Left ventricle myocardium superior (tissue), 1 donor: ENCODE data around the gene PEAK1. TPM values are rescaled to one million over a fixed set of nuclear protein-coding genes. Genes with fewer than 3 reads are reported as not detected.
A peak's percentile ranks its signal among the peaks of the same experiment; 100 is the strongest.

Source experiments
- ATAC-seq: fragments of 200-7000 bp; cut with Tn5 transposase; one replicate; pipeline ENCODE4 v1.9.1; 2020; ENCODE audit warnings: mild to moderate bottlenecking, moderate library complexity
- DNase-seq: peaks from one replicate; pipeline ENCODE4 v3.0.0-alpha.2; 2020
- intact Hi-C: fragments of 100-400 bp; cut with micrococcal nuclease; formaldehyde crosslinking; loops from one replicate; pipeline ENCODE4 v1.11.0; 2022
- long read RNA-seq: library from polyadenylated mRNA; unstranded; transcript quantifications from one replicate; pipeline ENCODE4 v2.0.0, GENCODE V29; 2021
- total RNA-seq: library from RNA; stranded (reverse); fragmentation: NEBNext Ultra II Directional; extraction: Animal tissue kit (Norgen Biotek cat#: 25700); gene quantifications from one replicate; pipeline ENCODE4 v1.2.1, GENCODE V29; 2021
- donor health status: DM: no; HTN: yes; CAD: no; lungs with severe emphysema.

Gene PEAK1, protein sequence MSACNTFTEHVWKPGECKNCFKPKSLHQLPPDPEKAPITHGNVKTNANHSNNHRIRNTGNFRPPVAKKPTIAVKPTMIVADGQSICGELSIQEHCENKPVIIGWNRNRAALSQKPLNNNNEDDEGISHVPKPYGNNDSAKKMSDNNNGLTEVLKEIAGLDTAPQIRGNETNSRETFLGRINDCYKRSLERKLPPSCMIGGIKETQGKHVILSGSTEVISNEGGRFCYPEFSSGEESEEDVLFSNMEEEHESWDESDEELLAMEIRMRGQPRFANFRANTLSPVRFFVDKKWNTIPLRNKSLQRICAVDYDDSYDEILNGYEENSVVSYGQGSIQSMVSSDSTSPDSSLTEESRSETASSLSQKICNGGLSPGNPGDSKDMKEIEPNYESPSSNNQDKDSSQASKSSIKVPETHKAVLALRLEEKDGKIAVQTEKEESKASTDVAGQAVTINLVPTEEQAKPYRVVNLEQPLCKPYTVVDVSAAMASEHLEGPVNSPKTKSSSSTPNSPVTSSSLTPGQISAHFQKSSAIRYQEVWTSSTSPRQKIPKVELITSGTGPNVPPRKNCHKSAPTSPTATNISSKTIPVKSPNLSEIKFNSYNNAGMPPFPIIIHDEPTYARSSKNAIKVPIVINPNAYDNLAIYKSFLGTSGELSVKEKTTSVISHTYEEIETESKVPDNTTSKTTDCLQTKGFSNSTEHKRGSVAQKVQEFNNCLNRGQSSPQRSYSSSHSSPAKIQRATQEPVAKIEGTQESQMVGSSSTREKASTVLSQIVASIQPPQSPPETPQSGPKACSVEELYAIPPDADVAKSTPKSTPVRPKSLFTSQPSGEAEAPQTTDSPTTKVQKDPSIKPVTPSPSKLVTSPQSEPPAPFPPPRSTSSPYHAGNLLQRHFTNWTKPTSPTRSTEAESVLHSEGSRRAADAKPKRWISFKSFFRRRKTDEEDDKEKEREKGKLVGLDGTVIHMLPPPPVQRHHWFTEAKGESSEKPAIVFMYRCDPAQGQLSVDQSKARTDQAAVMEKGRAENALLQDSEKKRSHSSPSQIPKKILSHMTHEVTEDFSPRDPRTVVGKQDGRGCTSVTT (N-terminal part only)
- 67.4 TPM for total RNA-seq
- long read RNA-seq, partial matches to known transcripts, result 0 of 10 reads
- long read RNA-seq, other reads (novel, unspliced or antisense), result 10 of 10 reads

GRCh38 chr15:77419836-77420609 is at the start of gene PEAK1:
PEAK1 (minus strand) TSS chr15:77420104; CDS start chr15:77181926, 238,178 bp downstream.
- peak; percentile 100 for DNase-seq
- peak; percentile 96 for ATAC-seq
- intact Hi-C loops, result loop anchor here (10.0 kb wide), 1 partner anchor 295 kb away; no protein-coding TSS in a partner anchor

GRCh38 chr15:77468896-77469295 is 49.0 kb upstream of the PEAK1 start:
- DNase-seq, result no peak
- intact Hi-C loops, result no loop called here
- ATAC-seq, result no peak

DNA sequence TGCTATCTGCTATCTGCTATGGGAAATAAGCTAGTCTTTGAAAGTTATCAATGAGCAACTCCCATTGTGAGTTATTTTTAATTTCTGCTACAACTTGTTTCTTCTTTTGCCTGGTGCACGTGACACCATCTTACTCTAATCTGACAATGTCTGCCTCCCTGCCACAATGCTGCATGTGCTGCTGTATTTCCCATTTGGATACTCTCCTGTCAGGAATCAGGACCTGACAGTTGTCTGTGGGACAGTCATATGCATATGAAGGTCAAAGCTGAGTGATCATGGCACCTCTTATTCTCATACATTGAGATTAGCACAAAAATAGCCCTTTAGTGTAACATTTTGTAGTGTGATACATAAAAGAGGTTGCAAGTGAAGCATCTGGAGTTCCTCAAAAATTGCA is 46.6 kb upstream of the PEAK1 start:
- no peak for DNase-seq
- ATAC-seq, result peak; percentile 84
- intact Hi-C loops, result no loop called here

DNA sequence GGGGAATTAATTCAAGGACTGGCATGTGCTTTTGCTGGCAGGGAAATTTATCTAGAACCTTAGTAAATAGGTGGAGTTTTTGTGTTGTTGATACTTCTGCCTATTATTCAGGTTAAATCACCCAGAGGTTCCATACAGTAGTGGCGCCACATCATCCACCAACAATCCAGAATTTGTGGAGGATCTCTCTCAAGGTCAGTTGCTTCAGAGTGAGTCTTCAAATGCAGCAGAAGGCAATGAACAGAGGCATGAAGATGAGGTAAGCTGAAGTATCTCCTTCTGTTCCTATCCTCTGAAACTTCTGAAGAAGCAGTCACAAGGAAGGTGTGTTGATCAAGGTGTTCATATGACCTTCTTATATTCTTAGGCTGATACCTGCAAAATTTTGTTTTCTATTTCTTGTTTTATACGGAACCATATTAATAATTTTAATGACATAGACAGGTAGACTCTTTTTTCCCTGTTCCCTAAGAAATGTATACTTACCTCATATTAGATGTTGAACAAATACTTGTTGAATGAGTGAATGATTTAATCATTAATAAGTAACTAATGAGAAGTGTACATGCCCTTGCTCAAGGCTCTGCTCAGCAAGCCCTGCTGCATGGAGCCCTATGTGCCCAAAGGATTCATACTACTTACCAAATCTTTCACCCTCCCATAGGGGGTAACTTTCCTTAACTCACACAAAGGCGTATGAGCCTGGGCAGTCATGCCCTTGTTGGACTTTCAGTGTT is 44.4 kb upstream of the PEAK1 start:
- ATAC-seq, result no peak
- intact Hi-C loops, result no loop called here

DNA sequence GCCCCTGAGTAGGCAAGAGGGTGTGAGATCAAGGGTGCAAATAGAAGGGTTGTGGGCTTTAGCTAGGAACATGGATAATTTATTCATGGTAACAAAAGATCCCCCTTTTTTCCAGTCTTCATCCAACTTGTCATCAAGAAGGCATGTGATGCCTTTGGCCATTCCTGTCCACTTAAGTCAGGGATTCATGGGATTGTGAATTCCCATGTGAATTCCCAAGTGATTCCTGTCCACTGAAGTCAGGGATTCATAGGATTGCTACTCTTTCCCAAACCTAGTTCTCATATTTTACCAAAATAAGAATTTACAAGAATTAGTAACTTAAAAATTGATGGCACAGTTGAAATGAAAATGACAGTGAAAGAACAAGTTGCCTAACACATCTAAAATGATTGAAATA is 41.6 kb upstream of the PEAK1 start:
- ATAC-seq (no peak), DNase-seq (no peak)
- intact Hi-C loops, result no loop called here

More for the DNA sequence above, 44.4 kb upstream of the PEAK1 start:
- DNase-seq, result no peak

DNA sequence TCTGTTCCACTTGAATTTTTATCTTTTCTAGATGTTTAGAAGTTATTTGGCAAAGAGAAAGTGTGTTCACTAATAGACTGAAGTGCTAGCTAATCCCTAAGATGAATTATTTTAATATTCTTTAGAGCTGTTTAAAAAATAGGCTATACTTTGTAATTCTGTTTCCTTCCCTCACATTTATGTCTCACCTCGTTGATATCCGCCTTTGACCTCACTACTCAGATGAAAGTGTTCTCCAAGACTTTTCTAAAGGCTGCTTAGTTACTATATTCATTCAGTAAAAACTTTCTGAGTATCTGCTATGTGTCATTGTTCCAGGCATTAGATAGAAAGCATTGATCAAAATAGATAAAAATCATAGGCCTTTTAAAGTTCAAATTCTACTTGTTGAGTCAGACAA is 39.1 kb upstream of the PEAK1 start:
- DNase-seq (no peak), ATAC-seq (no peak)
- intact Hi-C loops, result no loop called here

- ATAC-seq (no peak), DNase-seq (no peak)
- intact Hi-C loops, result no loop called here
Observed at GRCh38 chr15:77457905-77458265, 38.0 kb upstream of the PEAK1 start.

DNA sequence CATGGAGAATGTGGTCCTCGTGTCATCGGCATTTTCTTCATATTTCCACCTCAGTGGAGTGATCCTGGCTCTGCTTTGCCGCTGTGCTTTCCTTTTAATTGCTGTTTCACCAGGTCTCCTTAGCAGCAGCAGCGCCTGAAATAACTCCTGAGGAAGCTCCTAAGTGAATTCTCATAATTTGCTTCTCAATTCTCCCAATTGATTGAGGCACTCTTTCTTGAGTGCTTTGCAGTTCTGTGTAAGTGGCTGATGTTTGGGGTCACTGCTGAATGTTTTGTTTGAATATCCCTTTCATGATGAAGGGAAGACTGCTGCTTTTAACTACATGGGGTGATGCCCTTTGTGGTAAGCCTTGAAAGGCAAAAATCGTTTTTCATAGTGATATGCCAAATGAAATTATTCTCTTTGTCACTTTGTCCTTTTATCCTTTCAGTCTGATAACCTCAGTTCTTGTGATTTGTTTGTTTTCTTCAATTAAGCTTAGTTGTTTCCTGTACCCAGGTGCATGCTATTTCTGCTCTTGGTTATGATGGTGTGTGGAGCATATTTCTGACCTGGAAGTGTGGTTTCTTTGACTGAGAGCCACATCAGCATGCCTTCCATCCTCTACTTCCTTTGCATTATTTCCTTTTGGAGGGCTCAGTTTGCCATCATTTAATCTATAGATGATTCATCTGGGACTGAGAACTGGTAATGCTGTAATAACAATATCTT is 37.4 kb upstream of the PEAK1 start:
- intact Hi-C loops, result no loop called here
- DNase-seq (no peak), ATAC-seq (no peak)

- ATAC-seq (no peak), DNase-seq (no peak)
- intact Hi-C loops, result no loop called here
Observed at GRCh38 chr15:77456746-77457145, 36.8 kb upstream of the PEAK1 start.

DNA sequence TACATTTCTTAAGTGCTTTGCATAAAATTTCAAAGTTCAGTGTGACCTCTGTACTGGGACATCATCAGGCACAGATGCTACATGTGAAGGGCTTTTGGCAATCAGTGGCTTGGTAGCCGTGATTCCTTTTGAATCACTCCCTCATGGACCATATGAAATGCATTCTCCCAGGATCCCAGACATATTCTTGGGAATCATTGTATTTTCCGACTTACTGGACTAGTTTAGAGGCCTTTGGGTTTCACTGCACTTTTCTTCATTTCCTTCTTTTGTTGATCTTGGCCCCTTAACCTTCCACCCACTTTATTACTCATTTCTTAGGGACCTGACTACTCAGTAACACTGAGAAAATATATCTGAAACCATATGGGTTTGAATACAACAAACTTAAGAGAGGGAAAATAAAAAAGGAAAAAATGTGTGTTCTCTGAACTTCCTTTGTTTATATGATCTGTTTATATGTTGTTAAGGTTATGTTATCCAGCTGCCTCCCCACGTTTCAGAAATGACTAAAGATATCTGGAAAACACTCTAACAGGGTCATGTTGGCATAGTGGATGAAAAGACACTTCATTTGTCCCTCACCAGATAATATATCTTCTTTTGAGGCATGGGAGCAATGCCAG is 35.9 kb upstream of the PEAK1 start:
- intact Hi-C loops, result no loop called here
- ATAC-seq (peak; percentile 79), DNase-seq (no peak)

GRCh38 chr15:77454951-77455350 is 35.0 kb upstream of the PEAK1 start:
- DNase-seq (no peak), ATAC-seq (no peak)
- intact Hi-C loops, result no loop called here

DNA sequence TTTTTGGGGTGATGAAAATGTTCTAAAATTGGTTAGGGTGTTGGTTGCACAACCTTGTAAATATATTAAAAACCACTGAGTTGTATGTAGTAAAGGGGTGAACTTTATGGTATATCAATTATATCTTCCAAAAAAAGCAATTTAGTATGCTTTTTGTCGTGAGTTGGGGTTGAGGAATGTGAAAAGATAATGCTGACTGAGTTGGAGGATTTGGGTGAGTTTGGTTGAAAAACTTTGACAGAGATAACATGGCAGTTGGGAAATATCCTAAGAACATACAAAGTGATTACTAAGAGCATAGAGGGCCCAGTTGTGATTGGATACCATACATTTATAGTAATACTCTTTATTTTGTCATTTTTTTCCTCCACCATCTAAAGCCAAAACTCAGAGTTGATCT is 34.4 kb upstream of the PEAK1 start:
- DNase-seq (no peak), ATAC-seq (no peak)
- intact Hi-C loops, result no loop called here

- intact Hi-C loops, result no loop called here
- DNase-seq, result no peak
- no peak for ATAC-seq
Observed at GRCh38 chr15:77446840-77447390, 27.0 kb upstream of the PEAK1 start.

- ATAC-seq, result no peak
- DNase-seq, result no peak
- intact Hi-C loops, result no loop called here
Observed at GRCh38 chr15:77440378-77440999, 20.6 kb upstream of the PEAK1 start.

- DNase-seq (no peak), ATAC-seq (no peak)
- intact Hi-C loops, result no loop called here
Observed at GRCh38 chr15:77437264-77437663, 17.4 kb upstream of the PEAK1 start.

DNA sequence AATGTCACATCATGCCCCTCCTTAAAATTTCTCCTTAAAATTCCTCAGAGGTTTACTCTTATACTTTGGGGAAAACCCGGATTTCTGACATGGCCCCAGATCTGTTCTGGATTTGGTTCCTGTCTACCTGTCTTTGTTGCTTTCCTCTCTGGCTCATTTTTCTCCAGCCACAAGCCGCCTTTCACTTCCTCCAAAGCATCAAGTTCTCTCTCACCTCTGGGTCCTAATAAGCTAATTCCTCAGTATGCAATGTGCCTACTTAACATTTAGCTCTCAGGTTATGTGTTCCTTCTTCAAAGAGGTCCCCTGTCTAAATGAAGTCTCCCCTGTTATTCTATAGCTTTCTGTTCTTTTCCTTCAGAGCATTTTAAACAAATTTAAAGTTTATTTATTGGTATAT is 16.9 kb upstream of the PEAK1 start:
- no peak for ATAC-seq
- DNase-seq, result no peak
- intact Hi-C loops, result no loop called here

DNA sequence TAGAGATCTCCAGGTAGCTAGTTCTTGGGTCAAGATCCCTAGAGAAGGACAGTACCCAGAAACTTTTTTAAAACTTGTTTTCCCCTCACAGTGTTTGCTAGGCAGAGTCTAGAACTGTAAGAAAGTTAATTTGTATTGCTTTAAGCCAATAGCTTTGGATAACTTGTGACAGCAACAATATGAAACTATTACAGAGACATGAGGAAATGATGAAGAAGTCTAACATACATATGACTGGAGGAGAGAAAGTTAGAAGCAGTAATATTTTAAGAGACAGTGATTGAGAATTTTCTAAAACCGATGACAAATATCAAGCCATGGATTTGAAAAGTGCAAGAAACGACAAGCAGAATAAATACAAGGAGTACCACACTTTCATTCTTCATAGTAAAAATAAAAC is 10.7 kb upstream of the PEAK1 start:
- intact Hi-C loops, result no loop called here
- ATAC-seq (no peak), DNase-seq (no peak)
